ENCODE measurements around the gene GRK5. TPM values are rescaled to one million over a fixed set of nuclear protein-coding genes. Genes with fewer than 3 reads are reported as not detected.

GRK5 gene
- total RNA-seq, 1 experiment from 2014 or later, result 1.2 TPM

GRCh38 chr10:119398996-119399395 is 191.6 kb downstream of the GRK5 start:
- Mint-ChIP-seq H3K9me3 (peaks cover 0 to 2% of the 10 kb centered on the region in 2 experiments; a peak in 2 of 5 replicates), H3K36me3 (ENCODE audit: insufficient read depth in 1 of 3, low read depth in 3 of 3) (no peaks in the 10 kb centered on the region), H3K4me1 (no peaks in the 10 kb centered on the region), H3K4me3 (no peak overlapping the region), H3K27me3 (ENCODE audit: low read depth) (peaks cover 2% of the 10 kb centered on the region; the same call in 1 of the 2 replicates), H3K27ac (no peak overlapping the region)
- Histone ChIP-seq H3K79me1 (ENCODE audit: insufficient read depth, low read depth, low read length, poor library complexity, severe bottlenecking) (no peaks in the 10 kb centered on the region), H3K27me3 (ENCODE audit: insufficient read depth, low read length) (no peaks in the 10 kb centered on the region), H3K79me2 (ENCODE audit: insufficient read depth, low read length) (no peaks in the 10 kb centered on the region), H3K4me1 (ENCODE audit: insufficient read depth, low read length) (no peaks in the 10 kb centered on the region), H3K27ac (ENCODE audit: insufficient read length, low read depth, low read length) (no peak overlapping the region), H2BK12ac (ENCODE audit: insufficient read length, low read depth, low read length) (no peak overlapping the region), H4K8ac (replicated peaks; ENCODE audit: insufficient read length, low read depth, low read length) (no peak overlapping the region), H4K91ac (ENCODE audit: insufficient read length, low read depth, low read length) (no peak overlapping the region), H3K18ac (ENCODE audit: insufficient read length, low read depth, low read length) (no peak overlapping the region), H2AK5ac (ENCODE audit: insufficient read length, low read length) (no peak overlapping the region), H2BK120ac (ENCODE audit: low read depth, low read length, poor library complexity, severe bottlenecking) (no peak overlapping the region), H2AFZ (ENCODE audit: low read length) (no peak overlapping the region), H3K9ac (ENCODE audit: extremely low read depth, insufficient read length, low read length) (no peak overlapping the region), H3K4ac (ENCODE audit: low read depth, low read length) (no peak overlapping the region), H2BK5ac (ENCODE audit: insufficient read length, low read length) (no peak overlapping the region), H3K4me2 (ENCODE audit: insufficient read depth, insufficient read length, low read length) (no peak overlapping the region), H3T11ph (ENCODE audit: low read length) (no peak overlapping the region), H4K5ac (ENCODE audit: insufficient read length, low read depth, low read length) (no peak overlapping the region), H2BK15ac (ENCODE audit: low read depth, low read length) (no peak overlapping the region), H3K56ac (ENCODE audit: insufficient read length, low read depth, low read length) (no peak overlapping the region), H3K9me3 (ENCODE audit: control insufficient read depth, low read depth, low read length) (no peaks in the 10 kb centered on the region), H3K23ac (ENCODE audit: insufficient read length, low read depth, low read length) (no peak overlapping the region), H2BK20ac (ENCODE audit: low read depth, low read length, poor library complexity, severe bottlenecking) (no peak overlapping the region), H3K23me2 (ENCODE audit: insufficient read length, low read depth, low read length, poor library complexity, severe bottlenecking) (no peaks in the 10 kb centered on the region), H3K14ac (ENCODE audit: insufficient read depth, low read length) (no peak overlapping the region), H4K20me1 (ENCODE audit: control insufficient read depth, insufficient read depth, insufficient read length) (peaks cover 2% of the 10 kb centered on the region)
- TF ChIP-seq, protein P1, sequence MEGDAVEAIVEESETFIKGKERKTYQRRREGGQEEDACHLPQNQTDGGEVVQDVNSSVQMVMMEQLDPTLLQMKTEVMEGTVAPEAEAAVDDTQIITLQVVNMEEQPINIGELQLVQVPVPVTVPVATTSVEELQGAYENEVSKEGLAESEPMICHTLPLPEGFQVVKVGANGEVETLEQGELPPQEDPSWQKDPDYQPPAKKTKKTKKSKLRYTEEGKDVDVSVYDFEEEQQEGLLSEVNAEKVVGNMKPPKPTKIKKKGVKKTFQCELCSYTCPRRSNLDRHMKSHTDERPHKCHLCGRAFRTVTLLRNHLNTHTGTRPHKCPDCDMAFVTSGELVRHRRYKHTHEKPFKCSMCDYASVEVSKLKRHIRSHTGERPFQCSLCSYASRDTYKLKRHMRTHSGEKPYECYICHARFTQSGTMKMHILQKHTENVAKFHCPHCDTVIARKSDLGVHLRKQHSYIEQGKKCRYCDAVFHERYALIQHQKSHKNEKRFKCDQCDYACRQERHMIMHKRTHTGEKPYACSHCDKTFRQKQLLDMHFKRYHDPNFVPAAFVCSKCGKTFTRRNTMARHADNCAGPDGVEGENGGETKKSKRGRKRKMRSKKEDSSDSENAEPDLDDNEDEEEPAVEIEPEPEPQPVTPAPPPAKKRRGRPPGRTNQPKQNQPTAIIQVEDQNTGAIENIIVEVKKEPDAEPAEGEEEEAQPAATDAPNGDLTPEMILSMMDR (conservative IDR thresholded peaks at IDR 0.05), result no peak
- no CpG with 5 or more reads among the region's 5 CpGs for WGBS (ENCODE audit: extremely low coverage, insufficient read length, low lambda C conversion rate)
- no peak for DNase-seq

All from H9 (cell line).